ENCODE measurements around the gene UEVLD. TPM values are rescaled to one million over a fixed set of nuclear protein-coding genes. Genes with fewer than 3 reads are reported as not detected.

The UEVLD gene
- total RNA-seq, 4 donors from 2014 or later: 11.8 to 37.3 (median 28.0) TPM

- H3K4me3 ChIP-seq: no peak overlapping the region
- H3K4me1 ChIP-seq: no peaks in the 10 kb centered on the region
- DNase-seq: no peak
- intact Hi-C loops (cut with DNase I; ENCODE audit: low total_unique reads): no loop called here
- no peaks in the 10 kb centered on the region for H3K27me3 ChIP-seq
- H3K27ac ChIP-seq: peak overlapping the region in 1 of 2 donors; percentile 45
- no peak for TF ChIP-seq POLR2A (IDR thresholded peaks at IDR 0.05)
- no peak for TF ChIP-seq CTCF (IDR thresholded peaks at IDR 0.05)
- H3K36me3 ChIP-seq: no peaks in the 10 kb centered on the region
- H3K9me3 ChIP-seq: no peaks in the 10 kb centered on the region
Measured at GRCh38 chr11:18564149-18564548, 24.4 kb downstream of the UEVLD start.

- H3K4me3 ChIP-seq: no peak overlapping the region
- no peaks in the 10 kb centered on the region for H3K4me1 ChIP-seq
- H3K36me3 ChIP-seq: no peaks in the 10 kb centered on the region
- no peaks in the 10 kb centered on the region for H3K27me3 ChIP-seq
- intact Hi-C loops (cut with DNase I; ENCODE audit: low total_unique reads): no loop called here
- peak overlapping the region in 1 of 2 donors; percentile 45 for H3K27ac ChIP-seq
- TF ChIP-seq CTCF (IDR thresholded peaks at IDR 0.05) (no peak), POLR2A (IDR thresholded peaks at IDR 0.05) (no peak)
- H3K9me3 ChIP-seq: no peaks in the 10 kb centered on the region
- no peak for DNase-seq
Measured at GRCh38 chr11:18563090-18563730, 25.3 kb downstream of the UEVLD start.

- H3K9me3 ChIP-seq: no peaks in the 10 kb centered on the region
- DNase-seq: no peak
- TF ChIP-seq CTCF (IDR thresholded peaks at IDR 0.05) (no peak), POLR2A (IDR thresholded peaks at IDR 0.05) (no peak)
- no peaks in the 10 kb centered on the region for H3K4me1 ChIP-seq
- H3K36me3 ChIP-seq: no peaks in the 10 kb centered on the region
- no peaks in the 10 kb centered on the region for H3K27me3 ChIP-seq
- no peak overlapping the region for H3K27ac ChIP-seq
- H3K4me3 ChIP-seq: no peak overlapping the region
- intact Hi-C loops (cut with DNase I; ENCODE audit: low total_unique reads): no loop called here
Measured at GRCh38 chr11:18548001-18548400, 40.5 kb downstream of the UEVLD start.

GRCh38 chr11:18540207-18541009 is 48.1 kb downstream of the UEVLD start:
- no peak overlapping the region for H3K4me3 ChIP-seq
- H3K36me3 ChIP-seq: no peaks in the 10 kb centered on the region
- H3K27me3 ChIP-seq: no peaks in the 10 kb centered on the region
- peak in 3 of 4 experiments; percentile 12 to 20 (median 17) for TF ChIP-seq CTCF (IDR thresholded peaks at IDR 0.05)
- no peak for TF ChIP-seq POLR2A (IDR thresholded peaks at IDR 0.05)
- H3K9me3 ChIP-seq: no peaks in the 10 kb centered on the region
- no peaks in the 10 kb centered on the region for H3K4me1 ChIP-seq
- DNase-seq: no peak
- H3K27ac ChIP-seq: no peak overlapping the region
- intact Hi-C loops (cut with DNase I; ENCODE audit: low total_unique reads): no loop called here

GRCh38 chr11:18536209-18536608 is 52.3 kb downstream of the UEVLD start:
- TF ChIP-seq CTCF (IDR thresholded peaks at IDR 0.05) (no peak), POLR2A (IDR thresholded peaks at IDR 0.05) (no peak)
- intact Hi-C loops (cut with DNase I; ENCODE audit: low total_unique reads): no loop called here
- Histone ChIP-seq H3K36me3 (no peaks in the 10 kb centered on the region), H3K4me1 (no peaks in the 10 kb centered on the region), H3K27ac (no peak overlapping the region), H3K27me3 (no peaks in the 10 kb centered on the region), H3K9me3 (no peaks in the 10 kb centered on the region), H3K4me3 (no peak overlapping the region)
- DNase-seq: no peak
